ENCODE data around the gene ENOPH1. TPM values are rescaled to one million over a fixed set of nuclear protein-coding genes. Genes with fewer than 3 reads are reported as not detected.

The ENOPH1 gene
- total and polyA plus RNA-seq, 9 of the 15 experiments (the other 6 are each of a cell fraction or from before 2014, with no cell fraction given) = 29.8 to 71.4 (median 48.9) TPM

DNA sequence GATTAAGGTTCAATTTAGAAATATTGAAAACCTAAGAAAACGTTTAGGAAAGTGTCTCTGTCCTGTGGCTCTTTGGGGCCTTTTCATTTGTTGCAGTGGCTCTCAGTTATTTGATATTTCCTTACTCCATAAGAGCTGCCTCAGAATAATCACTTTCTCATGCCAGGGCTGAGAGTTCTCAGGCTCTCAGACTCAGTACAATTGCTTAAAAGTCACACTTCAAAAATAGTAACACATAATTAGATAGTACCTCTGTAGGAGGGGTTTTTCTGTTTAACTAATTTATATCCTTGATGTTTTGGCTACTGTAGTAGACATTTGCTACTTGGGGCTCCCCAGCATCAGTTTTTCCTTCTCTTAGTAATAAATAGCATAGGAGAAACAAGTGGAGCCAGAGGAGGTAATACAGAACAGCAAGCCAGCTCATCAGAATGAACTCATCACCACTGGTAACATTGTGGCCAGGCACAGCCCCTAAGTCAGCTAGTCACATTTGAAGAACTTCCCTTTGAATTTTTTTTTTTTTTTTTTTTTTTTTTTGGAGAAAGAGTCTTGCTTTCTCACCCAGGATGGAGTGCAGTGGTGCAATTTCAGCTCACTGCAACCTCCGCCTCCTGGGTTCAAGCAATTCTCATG lies 48.6 kb upstream of the ENOPH1 start:
- H3K4me1 ChIP-seq (replicated peaks in 1 of 2; ENCODE audit: control insufficient read depth in 2 of 2, insufficient read depth in 2 of 2, low read length in 2 of 2) = peaks cover 0 to 8% of the 10 kb centered on the region in 2 experiments; a peak in 2 of 5 replicates
- H3K36me3 ChIP-seq (ENCODE audit: control insufficient read depth, insufficient read depth, low read length) = no peaks in the 10 kb centered on the region
- intact Hi-C loops (cut with micrococcal nuclease) (no loop called here), in situ Hi-C loops (cut with MboI) (no loop called here)
- no TSS peak for BruUV-seq (replicated peaks)
- H3K4me2 ChIP-seq (ENCODE audit: insufficient read depth, low read length) = no peak overlapping the region
- no peaks in the 10 kb centered on the region for H3K79me2 ChIP-seq (ENCODE audit: control insufficient read depth, insufficient read depth, low read length)
- H4K20me1 ChIP-seq (replicated peaks; ENCODE audit: control insufficient read depth, insufficient read depth, low read length) = no peaks in the 10 kb centered on the region
- no peak overlapping the region for H3K4me3 ChIP-seq
- no peak for FAIRE-seq
- H2AFZ ChIP-seq (ENCODE audit: low read depth, low read length) = no peak overlapping the region
- WGBS (ENCODE audit: insufficient coverage, low coverage, missing lambda C conversion rate) = 13% methylated on average over 1 of the region's 2 CpGs
- H3K9ac ChIP-seq (ENCODE audit: insufficient read depth in 1 of 2, low read depth in 2 of 2, low read length in 2 of 2) = no peak overlapping the region
- ChIA-PET POLR2A (interaction anchor here (0.7 to 1.7 kb wide), 4 partner anchors 8 to 48 kb away, joined by 3 to 8 read pairs (median 3); partner anchors contain the start of gene HNRNPD), CTCF (ENCODE audit: low intra/inter-chr PET ratio) (no interaction called here)
- no peak for DNase-seq (ENCODE audit: extremely low read depth in 1 of 4, low spot score in 3 of 4)
- H3K9me1 ChIP-seq (ENCODE audit: control insufficient read depth, insufficient read depth, low read length) = no peaks in the 10 kb centered on the region
- H3K27ac ChIP-seq (ENCODE audit: extremely low read depth, low read depth, low read length) = no peak overlapping the region
- ATAC-seq = no peak
- TF ChIP-seq ZNF79 (CRISPR knock-in tag; IDR thresholded peaks at IDR 0.05; ENCODE audit: low read depth) (no peak), ESRRB (CRISPR knock-in tag; IDR thresholded peaks at IDR 0.05; ENCODE audit: borderline replicate concordance) (no peak), EP400 (IDR thresholded peaks at IDR 0.05) (no peak), ZNF24 (IDR thresholded peaks at IDR 0.05) (no peak), HDAC1 (IDR thresholded peaks at IDR 0.05) (no peak), SUPT5H (IDR thresholded peaks at IDR 0.05) (no peak), ZNF280B (CRISPR knock-in tag; IDR thresholded peaks at IDR 0.05) (no peak), KDM4B (IDR thresholded peaks at IDR 0.05; ENCODE audit: borderline replicate concordance in 2 of 2, low read depth in 1 of 2) (no peak), RBM22 (IDR thresholded peaks at IDR 0.05; ENCODE audit: low read depth, low read length, poor library complexity, severe bottlenecking) (no peak)
- TF ChIP-seq, protein P1, sequence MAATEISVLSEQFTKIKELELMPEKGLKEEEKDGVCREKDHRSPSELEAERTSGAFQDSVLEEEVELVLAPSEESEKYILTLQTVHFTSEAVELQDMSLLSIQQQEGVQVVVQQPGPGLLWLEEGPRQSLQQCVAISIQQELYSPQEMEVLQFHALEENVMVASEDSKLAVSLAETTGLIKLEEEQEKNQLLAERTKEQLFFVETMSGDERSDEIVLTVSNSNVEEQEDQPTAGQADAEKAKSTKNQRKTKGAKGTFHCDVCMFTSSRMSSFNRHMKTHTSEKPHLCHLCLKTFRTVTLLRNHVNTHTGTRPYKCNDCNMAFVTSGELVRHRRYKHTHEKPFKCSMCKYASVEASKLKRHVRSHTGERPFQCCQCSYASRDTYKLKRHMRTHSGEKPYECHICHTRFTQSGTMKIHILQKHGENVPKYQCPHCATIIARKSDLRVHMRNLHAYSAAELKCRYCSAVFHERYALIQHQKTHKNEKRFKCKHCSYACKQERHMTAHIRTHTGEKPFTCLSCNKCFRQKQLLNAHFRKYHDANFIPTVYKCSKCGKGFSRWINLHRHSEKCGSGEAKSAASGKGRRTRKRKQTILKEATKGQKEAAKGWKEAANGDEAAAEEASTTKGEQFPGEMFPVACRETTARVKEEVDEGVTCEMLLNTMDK (IDR thresholded peaks at IDR 0.05; ENCODE audit: borderline replicate concordance, insufficient read depth, low read depth, low read length, poor library complexity, severe bottlenecking) = no peak
- TF ChIP-seq, protein P2, sequence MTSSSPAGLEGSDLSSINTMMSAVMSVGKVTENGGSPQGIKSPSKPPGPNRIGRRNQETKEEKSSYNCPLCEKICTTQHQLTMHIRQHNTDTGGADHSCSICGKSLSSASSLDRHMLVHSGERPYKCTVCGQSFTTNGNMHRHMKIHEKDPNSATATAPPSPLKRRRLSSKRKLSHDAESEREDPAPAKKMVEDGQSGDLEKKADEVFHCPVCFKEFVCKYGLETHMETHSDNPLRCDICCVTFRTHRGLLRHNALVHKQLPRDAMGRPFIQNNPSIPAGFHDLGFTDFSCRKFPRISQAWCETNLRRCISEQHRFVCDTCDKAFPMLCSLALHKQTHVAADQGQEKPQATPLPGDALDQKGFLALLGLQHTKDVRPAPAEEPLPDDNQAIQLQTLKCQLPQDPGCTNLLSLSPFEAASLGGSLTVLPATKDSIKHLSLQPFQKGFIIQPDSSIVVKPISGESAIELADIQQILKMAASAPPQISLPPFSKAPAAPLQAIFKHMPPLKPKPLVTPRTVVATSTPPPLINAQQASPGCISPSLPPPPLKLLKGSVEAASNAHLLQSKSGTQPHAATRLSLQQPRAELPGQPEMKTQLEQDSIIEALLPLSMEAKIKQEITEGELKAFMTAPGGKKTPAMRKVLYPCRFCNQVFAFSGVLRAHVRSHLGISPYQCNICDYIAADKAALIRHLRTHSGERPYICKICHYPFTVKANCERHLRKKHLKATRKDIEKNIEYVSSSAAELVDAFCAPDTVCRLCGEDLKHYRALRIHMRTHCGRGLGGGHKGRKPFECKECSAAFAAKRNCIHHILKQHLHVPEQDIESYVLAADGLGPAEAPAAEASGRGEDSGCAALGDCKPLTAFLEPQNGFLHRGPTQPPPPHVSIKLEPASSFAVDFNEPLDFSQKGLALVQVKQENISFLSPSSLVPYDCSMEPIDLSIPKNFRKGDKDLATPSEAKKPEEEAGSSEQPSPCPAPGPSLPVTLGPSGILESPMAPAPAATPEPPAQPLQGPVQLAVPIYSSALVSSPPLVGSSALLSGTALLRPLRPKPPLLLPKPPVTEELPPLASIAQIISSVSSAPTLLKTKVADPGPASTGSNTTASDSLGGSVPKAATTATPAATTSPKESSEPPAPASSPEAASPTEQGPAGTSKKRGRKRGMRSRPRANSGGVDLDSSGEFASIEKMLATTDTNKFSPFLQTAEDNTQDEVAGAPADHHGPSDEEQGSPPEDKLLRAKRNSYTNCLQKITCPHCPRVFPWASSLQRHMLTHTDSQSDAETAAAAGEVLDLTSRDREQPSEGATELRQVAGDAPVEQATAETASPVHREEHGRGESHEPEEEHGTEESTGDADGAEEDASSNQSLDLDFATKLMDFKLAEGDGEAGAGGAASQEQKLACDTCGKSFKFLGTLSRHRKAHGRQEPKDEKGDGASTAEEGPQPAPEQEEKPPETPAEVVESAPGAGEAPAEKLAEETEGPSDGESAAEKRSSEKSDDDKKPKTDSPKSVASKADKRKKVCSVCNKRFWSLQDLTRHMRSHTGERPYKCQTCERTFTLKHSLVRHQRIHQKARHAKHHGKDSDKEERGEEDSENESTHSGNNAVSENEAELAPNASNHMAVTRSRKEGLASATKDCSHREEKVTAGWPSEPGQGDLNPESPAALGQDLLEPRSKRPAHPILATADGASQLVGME (CRISPR knock-in tag; IDR thresholded peaks at IDR 0.05) = no peak
- TF ChIP-seq, protein P3, sequence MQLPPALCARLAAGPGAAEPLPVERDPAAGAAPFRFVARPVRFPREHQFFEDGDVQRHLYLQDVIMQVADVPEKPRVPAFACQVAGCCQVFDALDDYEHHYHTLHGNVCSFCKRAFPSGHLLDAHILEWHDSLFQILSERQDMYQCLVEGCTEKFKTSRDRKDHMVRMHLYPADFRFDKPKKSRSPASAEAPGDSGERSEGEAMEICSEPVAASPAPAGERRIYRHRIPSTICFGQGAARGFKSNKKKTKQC (CRISPR knock-in tag; IDR thresholded peaks at IDR 0.05) = no peak
- H3K27me3 ChIP-seq (ENCODE audit: control insufficient read depth in 2 of 2, insufficient read depth in 2 of 2, low read length in 2 of 2) = no peaks in the 10 kb centered on the region
- no peaks in the 10 kb centered on the region for H3K9me3 ChIP-seq (replicated peaks; ENCODE audit: control insufficient read depth, insufficient read depth, low read depth, low read length)
